Measurements from ENCODE around the gene PDGFA.

The PDGFA gene

DNA sequence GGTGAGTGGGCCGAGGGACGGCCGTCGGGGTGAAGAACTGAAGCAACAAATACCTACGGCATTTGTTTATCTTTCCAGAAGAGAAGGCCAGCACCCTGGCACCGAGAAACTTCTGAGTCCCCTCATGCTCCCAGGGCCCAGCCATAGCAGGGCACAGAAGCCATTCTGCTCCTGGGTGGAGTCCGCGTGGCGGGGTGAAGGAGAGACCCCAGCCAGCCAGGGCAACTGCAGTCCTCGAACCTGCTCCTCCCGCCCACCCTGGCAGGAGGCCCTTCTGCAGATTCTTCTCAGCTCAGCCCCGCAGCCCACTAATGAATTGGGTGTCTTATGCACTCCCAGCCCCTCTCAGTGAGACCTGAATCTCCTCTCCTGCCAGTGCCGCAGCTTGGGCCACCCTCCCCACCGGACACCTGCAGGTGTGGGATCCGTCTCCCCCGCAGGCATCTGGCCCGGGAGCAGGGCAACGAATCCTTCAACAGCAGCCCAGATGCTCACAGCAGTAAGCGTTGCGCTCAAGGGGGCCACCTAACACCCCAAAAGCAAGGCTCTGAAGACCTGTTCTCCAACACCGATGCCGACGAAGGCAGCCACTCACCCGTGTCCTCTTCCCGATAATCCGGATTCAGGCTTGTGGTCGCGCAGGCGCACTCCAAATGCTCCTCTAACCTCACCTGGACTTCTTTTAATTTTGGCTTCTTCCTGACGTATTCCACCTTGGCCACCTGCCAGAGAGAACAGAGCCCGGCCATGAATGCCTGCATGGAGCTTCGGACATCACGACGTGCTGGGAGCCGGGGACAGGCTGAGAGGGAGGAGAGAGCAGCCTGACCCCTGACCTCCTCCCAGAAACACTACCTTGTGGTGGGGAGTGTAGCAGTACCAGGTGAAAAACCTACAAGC lies 18.9 kb downstream of the PDGFA start:
- DNase-seq, result no peak

DNA sequence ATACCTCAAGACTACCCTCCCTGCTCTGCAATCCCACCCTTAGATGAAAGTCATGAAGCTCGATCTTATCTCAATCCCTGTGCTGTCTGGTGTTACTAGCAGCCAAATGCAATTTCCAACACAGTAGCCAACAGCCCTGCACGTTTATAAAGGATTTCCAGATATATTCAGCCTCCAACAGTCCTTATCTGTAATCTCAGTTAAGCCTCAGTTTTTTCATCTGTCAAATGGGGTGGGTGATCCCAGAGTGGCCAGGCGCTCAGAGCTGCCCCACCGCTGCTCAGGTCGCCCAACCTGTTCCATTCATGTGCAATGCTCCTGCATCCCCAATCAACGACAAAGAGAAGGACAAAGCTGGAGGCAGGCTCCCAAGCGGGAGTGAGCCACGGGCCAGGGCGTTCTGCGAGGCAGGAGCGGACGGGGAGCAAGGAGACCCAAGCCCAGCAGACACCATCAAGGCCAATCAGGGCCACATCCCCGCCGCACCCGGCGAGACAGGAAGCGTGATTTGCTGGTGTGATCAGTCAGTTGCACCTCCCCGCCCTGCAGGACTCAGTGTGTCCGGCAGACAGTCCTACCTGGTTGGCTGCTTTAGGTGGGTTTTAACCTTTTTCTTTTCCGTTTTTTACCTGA lies 19.7 kb downstream of the PDGFA start:
- DNase-seq, result no peak

DNA sequence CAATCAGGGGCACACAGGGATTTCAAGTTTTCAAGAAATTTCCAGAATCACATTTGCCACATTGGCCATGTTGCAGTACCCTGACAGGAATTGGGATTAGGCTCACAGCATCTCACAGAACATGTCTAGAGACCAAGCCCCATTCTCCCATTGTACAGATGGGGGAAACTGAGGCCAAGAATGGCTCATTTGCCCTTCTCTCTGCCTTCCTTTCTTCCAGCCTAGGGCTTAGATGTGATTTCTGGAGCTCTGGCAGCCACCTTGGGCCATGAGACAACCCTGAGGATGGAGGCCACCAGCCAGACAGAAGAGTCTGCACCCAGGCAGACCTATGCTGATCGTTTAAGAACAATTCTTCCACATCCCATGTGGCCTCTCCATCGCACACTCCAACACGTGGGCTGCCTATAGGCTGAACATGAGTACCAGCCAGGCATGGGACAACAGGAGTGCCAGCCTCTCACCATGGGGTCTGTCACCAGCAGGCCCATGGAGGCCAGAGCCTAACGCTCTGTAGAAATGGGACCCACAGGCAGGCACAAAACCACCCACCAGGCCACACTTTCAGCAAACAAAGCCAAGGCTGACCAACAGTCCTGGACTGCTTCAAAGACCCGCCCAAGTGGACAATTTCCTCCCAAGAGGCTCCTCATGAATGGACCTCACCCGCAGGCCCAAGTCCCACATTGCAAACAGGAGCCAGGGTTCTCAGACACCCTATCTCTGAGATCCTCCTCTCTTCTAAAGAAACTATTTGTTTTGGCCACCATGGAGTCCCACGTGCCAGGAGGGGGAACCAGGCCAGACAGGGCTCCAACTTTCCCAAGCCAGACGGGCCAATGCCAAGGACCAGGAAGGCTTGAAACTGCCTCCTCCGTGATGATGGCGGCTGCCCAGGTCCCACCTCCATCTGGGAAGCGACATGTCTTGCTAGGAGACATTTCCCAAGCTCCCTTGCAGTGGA lies 20.7 kb downstream of the PDGFA start:
- no peak for DNase-seq

GRCh38 chr7:497946-498655 lies 21.5 kb downstream of the PDGFA start:
- DNase-seq, result no peak

- DNase-seq, result no peak
These were observed 22.3 kb downstream of the PDGFA start for GRCh38 chr7:497346-497745.

GRCh38 chr7:496528-497295 lies 22.9 kb downstream of the PDGFA start:
- no peak for DNase-seq

DNA sequence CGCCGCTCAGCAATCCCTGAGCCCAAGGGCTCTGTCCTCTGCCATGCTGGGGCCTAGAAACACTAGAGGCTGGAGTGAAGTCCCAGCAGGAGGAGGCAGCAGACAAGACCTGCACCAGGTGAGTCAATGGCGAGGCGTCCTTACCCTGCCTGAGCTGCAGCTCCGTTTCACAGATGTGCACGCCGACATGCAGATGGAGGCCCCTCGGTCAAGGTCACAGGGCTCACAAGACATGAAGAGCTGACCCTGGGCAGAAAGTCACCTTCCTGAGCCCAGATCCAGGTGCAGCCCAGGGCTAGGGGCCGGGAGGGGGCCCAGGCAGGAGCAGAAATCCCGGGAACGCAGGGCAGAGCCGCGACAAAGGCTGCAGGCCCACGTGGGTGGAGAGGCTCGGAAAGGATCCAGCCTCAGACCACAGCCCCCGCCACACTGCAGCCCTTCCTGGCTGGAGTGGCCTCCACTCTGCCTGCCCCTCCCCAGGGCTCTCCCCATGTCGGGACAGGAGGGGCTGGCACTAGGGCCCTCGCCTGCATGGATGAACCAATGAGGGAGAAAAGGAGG lies 23.8 kb downstream of the PDGFA start:
- DNase-seq, result no peak

DNA sequence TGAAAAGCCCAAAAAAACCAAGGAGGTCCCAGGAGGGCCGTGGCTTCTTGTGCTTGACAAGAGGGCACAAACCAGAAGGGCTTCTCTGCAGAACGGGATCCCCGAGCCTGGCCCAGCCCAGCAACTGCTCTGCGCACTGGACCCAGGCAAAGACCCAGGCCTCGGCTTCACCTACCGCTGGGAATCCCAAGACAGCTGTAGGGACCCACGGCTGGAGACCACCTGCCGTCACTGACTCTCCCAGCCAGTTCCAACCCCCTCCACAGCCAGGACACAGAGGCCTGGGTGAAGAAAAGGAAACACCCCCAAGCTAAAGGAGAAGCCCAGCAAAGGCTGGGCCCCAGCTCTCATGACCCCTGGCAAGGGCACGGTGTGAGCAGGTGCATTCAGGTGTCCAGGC lies 24.3 kb downstream of the PDGFA start:
- DNase-seq, result no peak

DNA sequence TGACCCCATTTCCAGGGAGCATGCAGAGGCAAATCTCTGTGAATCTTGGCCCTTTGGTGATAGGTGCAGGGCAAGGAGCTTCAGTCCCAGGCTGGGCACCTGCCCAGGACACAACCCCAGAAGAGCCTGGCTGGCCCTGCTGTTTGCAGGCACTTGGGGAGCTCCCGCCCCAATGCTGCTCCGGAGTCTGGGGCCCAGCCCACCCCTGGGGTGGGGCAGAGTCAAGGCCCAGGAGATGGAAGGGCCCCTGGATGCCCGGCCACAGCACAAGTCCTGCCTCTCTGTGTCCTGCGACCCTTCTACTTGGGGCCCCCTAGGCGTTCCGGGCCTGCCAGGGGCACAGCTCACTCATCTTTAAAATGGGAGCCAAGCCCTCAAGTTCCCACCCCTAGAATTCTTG lies 24.7 kb downstream of the PDGFA start:
- no peak for DNase-seq

GRCh38 chr7:494259-494687 lies 25.4 kb downstream of the PDGFA start:
- no peak for DNase-seq

GRCh38 chr7:493661-494251 lies 25.9 kb downstream of the PDGFA start:
- no peak for DNase-seq

DNA sequence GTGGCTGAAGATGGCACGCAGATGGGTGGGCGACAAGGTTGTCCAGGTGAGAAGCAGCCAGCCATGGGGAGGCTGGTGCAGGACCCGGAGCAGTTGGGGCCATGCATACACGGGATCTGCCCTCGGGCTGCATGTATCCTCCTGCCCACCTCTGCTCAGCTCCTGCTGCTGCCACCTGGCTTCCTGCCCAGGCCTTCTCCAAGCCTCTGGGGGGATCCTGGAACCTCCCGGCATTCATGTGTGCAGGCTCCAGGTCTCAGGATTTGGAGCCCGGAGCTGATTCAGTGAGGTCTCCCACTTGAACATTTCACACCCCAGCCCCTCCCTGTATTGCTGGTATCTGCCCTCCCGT lies 27.0 kb downstream of the PDGFA start:
- no peak for DNase-seq

- DNase-seq, result no peak
These were observed 27.5 kb downstream of the PDGFA start for GRCh38 chr7:491958-492713.

GRCh38 chr7:491292-491957 lies 28.2 kb downstream of the PDGFA start:
- no peak for DNase-seq

DNA sequence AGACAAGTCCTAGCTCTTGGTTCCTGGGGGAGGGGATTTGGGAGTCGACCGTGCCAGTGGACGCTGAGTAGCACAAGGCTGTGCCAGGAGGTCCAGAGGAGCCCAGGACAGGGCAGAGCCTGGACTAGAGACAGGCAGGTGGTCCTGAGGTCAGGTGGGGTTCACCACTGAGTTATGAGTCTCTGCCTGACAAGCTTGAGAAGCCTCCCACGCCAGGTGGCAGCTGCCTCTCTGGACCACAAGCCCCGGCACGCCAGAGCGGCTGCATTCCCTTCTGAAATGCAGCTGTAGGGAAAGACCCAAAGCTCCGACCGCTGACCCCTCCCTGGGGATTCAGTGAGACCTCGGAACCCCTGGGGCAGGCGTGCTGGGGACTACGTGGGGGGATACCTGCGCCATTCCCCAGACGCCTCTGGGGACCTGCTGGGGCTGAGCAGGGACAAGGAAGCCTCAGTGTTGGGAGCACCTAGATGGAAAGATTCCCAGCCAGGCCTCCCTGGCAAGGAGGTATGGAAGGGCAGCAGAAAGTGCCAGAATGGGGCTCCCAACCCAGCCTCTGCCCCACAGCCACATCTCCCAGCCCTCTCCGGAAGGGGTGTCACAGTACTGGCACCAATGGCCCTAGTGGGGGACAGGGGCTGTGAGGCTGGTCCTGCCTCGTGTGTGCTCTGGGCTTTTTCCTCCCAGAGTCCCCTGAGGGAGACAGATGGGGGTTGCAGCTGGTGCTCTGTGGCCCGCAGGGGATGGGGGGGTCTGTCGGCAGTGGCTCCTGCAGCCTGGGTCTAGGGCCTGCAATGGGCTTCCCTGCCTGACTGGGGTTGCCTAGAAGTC lies 29.0 kb downstream of the PDGFA start:
- no peak for DNase-seq

- DNase-seq, result no peak
These were observed 29.8 kb downstream of the PDGFA start for GRCh38 chr7:489876-490275.

DNA sequence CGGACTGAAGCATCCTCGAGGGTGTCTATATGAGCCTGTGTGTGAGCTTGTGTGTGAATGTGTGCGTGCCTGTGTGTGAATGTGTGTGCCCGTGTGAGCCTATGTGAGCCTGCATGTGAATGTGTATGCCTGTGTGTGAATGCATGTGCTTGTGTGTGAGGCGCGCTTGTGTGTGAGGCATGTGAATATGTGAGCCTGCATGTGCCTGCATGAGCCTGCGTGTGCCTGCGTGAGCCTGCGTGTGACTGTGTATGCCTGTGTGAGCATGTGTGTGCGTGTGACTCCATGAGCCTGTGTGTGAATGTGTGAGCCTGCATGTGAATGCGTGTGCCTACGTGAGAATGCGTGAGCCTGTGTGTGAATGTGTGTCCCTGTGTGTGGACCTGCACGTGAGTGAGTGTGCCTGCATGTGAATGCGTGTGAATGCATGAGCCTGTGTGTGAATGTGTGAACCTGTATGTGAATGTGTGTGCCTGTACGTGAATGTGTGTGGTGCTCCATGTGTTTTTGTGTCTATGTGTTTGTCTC lies 33.4 kb downstream of the PDGFA start:
- DNase-seq, result no peak
